ENCODE results near the gene RAPGEF6.

- no peak for TF ChIP-seq ZC3H10 (CRISPR knock-in tag; IDR thresholded peaks at IDR 0.05)
- no peak for TF ChIP-seq PATZ1 (CRISPR knock-in tag; IDR thresholded peaks at IDR 0.05; ENCODE audit: borderline replicate concordance)
- TF ChIP-seq CSDC2 (CRISPR knock-in tag; IDR thresholded peaks at IDR 0.05): no peak
- no peak for TF ChIP-seq GLIS3 (CRISPR knock-in tag; IDR thresholded peaks at IDR 0.05)
- no peak for TF ChIP-seq ESRRG (CRISPR knock-in tag; IDR thresholded peaks at IDR 0.05)
- no peak for TF ChIP-seq TCF4 (CRISPR knock-in tag; IDR thresholded peaks at IDR 0.05; ENCODE audit: borderline replicate concordance)
Observed at GRCh38 chr5:131587541-131587940, 47.5 kb downstream of the RAPGEF6 start.
